Hematopoietic multipotent progenitor cell treated with erythropoietin and hydrocortisone succinate and interleukin-3 and kit ligand, for 17 days (in vitro differentiated cells): Measurements from ENCODE around the gene MS4A1.
"Not testable (repeated sequence)": the region's sequence is repeated elsewhere in the genome, so short reads cannot be mapped to it uniquely, and the experiment has no call there.

Experiments
- DNase-seq: peaks from one replicate; pipeline ENCODE4 v3.0.0-alpha.2; 2015; ENCODE audit warnings: low spot score

Gene MS4A1

DNA sequence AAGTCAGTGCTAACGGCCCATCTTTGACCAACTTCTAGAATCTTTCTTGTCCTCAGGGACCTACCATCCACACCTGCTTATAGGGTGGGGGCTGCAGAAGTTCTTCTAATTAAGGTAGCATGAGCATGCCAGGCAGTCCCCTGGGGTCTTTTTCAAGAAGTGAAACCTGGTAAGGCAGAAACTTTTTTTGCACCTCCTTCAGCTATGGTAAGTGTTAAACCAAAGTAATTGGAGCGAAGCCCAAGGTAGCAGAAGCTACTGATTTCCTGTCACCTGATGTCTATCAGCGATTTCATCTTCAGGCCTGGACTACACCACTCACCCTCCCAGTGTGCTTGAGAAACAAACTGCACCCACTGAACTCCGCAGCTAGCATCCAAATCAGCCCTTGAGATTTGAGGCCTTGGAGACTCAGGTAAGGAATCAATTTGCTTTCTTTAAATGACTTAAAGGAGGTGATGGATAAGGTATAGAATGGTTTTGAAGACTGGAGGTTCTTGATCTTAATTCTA is at the start of gene MS4A1:
MS4A1 (plus strand) TSS at position 317 of the 512 bp plus-strand sequence. CDS start 6,528 bp downstream, outside the sequence.
- no peak for DNase-seq

- no peak for DNase-seq
Measured at GRCh38 chr11:60420015-60420414, 35.6 kb upstream of the MS4A1 start.

GRCh38 chr11:60422609-60423008 is 33.0 kb upstream of the MS4A1 start:
- no peak for DNase-seq

- DNase-seq = no peak
Measured at GRCh38 chr11:60428517-60428916, 27.1 kb upstream of the MS4A1 start.

- no peak for DNase-seq
Measured at GRCh38 chr11:60429272-60429671, 26.4 kb upstream of the MS4A1 start, which contains the start of gene MS4A5. Gene MS4A5 (plus strand): TSS chr11:60429572. CDS start chr11:60429675, 103 bp downstream.

- DNase-seq = no peak
Measured at GRCh38 chr11:60431251-60431650, 24.4 kb upstream of the MS4A1 start.

DNA sequence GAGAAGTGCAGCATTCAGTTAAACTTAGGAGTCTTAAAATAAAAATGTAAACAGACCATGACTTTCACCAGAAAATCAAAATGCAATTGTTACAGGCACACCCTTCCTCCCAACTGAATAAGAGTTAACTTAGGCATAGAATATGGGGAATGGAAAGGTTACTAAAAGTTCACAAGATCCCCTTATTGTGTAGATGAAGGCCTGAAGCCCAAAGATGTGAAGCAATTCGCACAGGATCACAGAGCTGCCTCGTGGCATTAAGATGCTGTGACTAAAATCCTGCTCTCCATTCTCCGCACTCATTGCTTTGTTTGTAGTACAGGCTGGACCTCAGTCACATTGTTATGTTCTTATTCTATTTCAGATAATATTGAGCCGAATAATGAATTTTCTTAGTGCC is 22.2 kb upstream of the MS4A1 start:
- DNase-seq = no peak

DNA sequence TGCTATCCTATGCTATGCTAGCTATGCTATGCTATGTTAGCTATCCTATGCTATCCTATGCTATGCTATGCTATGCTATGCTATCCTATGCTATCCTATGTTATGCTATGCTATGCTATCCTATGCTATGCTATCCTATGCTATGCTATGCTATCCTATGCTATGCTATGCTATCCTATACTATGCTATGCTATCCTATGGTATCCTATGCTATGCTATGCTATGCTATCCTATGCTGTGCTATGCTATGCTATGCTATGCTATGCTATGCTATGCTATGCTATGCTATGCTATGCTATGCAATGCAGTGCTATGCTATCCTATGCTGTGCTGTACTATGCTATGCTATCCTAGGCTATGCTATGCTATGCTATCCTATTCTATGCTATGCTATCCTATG is 8.6 kb upstream of the MS4A1 start:
- no peak for DNase-seq

DNA sequence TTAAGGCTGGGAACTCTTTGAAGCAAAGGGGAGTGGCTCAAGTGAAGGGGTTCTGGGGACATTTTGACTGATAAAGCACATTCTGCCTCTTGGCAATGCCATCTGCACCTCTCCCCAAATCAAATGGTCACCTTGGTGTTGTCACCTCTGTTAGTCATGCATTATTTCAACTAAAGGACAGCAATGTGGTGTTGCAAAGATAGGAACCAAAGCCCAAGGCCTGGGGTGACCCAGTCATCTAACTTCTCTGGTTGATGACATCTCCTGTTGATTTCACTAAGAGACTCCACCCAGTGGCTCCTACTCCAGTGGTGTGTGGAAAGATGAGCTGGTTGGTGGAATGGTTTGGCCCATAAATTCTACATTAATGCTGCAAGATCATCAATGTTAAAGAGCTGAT is 7.8 kb upstream of the MS4A1 start:
- DNase-seq = no peak

- DNase-seq = not testable (repeated sequence)
Measured at GRCh38 chr11:60451185-60451584, 4.5 kb upstream of the MS4A1 start.

- DNase-seq = no peak
Measured at GRCh38 chr11:60454212-60454611, 1.4 kb upstream of the MS4A1 start.

DNA sequence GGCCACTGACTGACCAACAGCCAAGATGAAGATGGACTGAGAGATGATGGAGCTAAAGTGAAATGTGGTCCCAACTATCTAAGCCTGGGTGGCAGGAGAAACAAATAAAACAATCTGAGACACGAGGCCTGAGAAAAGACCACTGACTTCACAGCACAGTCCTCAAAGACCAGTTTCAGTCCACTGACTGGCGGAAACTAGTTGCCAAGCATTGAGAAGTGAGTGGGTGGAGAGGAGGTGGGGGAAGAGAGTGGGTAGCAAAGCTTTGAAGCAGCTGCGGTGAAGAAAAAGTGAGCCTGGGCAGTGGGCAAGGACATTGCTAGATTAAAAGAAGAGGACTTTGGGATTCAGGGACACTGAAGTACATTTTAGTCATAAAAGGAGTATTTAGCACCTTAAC is 1.9 kb downstream of the MS4A1 start:
- DNase-seq = no peak

DNA sequence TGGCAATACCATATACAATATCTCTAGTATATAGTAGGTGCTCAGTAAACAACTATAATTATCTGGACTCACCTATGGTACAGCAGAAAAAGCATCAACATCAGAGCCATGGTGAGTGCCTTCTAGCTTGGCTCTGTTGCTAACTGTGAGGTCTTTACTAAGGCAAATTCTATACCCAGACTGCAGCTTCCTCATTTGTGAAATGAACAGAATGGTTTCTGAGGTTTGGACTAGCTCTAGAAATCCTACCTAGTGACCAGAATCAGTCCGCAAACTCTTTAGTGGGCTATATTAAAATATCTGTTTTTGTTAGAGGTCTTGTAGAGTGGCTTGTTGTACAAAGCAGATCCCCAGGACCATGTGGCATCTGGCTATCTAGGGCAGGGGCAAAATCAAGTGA is 3.7 kb downstream of the MS4A1 start:
- DNase-seq = no peak

DNA sequence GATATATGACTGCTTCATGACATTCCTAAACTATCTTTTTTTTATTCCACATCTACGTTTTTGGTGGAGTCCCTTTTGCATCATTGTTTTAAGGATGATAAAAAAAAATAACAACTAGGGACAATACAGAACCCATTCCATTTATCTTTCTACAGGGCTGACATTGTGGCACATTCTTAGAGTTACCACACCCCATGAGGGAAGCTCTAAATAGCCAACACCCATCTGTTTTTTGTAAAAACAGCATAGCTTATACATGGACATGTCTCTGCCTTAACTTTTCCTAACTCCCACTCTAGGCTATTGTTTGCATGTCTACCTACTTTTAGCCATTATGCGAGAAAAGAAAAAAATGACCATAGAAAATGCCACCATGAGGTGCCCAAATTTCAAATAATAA is 13.2 kb downstream of the MS4A1 start:
- DNase-seq = no peak

GRCh38 chr11:60469723-60470122 is 14.1 kb downstream of the MS4A1 start:
- no peak for DNase-seq

GRCh38 chr11:60477035-60477445 is 21.4 kb downstream of the MS4A1 start:
- DNase-seq = no peak

DNA sequence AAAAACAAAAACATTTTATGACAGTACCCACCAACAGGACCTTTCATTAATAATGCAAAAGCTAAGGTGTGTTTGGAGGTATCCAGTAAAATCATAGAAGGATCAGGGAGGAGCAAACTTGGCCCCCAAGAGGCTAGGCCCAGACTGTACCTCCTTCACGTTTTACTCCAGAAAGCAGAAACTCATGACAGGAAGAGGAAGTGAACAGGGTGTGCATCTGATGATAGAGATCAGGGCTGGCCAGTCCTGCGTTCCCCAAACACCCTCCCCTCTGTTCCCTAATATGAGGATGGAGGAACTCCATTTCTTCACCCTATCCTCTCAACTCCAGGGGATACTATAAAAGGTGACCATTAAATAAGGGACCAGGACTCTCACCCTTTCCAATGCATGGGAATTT is 26.7 kb downstream of the MS4A1 start:
- no peak for DNase-seq

DNA sequence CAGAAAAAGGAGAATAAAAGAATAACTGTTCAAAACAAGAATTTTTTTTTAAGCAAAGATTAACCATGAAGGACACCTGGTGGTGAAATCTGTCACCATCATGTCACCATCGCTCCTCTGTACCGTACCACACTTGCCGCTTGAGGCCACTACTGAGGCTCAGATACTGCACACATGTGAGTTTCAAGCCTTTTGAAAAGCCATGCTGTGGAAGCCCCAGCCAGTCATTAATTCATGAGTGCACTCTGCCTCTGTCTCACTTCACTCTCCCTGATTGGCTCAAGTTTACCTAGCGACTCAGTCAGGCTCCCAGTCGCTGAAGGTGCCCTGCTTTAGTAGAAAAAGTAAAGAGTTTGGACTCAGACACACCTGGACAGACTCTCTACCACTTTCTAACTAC is 30.3 kb downstream of the MS4A1 start:
- no peak for DNase-seq

DNA sequence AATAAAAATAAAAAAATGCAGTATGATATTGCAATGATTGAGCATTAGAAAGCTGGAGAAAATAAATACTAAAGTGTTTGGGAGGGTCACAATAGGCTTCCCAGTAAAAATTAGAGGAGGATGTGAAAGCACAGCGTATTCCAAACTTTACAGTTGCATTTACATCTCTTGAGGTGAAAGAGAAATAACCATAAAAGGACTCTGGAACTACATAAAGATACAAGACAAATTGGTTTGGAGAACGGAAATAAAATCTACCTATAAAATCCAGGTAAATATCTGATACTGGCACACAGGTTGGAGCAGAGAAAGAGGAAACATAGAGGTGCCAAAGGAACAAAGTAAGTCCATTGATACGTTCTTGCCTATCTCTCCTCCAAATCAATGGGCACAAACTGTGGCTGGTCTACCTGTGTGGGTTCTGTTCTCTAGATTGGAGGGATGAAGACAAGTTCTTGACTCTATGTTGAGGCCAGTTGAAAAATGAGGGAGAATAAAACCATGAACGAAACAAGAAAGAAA is 36.9 kb downstream of the MS4A1 start, which contains the start of gene MS4A12:
MS4A12 (plus strand) TSS at position 291 of the 522 bp plus-strand sequence. CDS start 4,541 bp downstream, outside the sequence.
- DNase-seq = no peak

GRCh38 chr11:60493454-60493853 is 37.8 kb downstream of the MS4A1 start:
- no peak for DNase-seq

GRCh38 chr11:60498399-60498798 is 42.8 kb downstream of the MS4A1 start:
- no peak for DNase-seq

GRCh38 chr11:60498853-60499252 is 43.2 kb downstream of the MS4A1 start:
- DNase-seq = no peak

DNA sequence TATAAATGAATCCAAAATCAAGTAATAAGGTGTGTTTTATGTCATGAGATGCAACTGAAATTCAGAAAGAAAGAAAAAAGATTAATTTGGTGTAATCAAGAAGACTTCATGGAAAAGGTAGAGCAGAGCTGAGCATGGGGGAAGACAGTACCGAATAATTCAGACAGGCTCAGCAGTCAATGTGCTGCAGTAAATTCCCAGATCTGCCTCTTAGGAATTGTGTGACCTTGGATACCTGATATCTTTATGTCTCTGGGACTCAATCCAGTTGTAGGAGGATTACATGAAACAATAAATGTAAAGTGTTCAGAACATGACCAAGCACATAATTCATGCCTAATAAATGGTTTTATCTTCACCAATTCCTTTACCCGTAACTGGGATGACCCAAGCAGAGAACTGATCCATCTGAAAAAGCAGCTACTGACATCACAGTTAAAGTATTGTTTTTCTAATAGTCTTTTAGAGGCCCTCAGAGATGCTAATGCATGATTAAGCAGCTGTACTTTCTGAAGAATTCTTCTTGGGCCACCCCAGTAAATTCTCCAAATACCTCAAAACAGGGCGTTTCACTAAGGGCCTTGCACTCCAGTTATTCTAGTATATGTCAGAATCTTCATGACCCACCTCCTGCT is 44.7 kb downstream of the MS4A1 start:
- DNase-seq = no peak
